ENCODE results near the gene MIPEP.

DNA sequence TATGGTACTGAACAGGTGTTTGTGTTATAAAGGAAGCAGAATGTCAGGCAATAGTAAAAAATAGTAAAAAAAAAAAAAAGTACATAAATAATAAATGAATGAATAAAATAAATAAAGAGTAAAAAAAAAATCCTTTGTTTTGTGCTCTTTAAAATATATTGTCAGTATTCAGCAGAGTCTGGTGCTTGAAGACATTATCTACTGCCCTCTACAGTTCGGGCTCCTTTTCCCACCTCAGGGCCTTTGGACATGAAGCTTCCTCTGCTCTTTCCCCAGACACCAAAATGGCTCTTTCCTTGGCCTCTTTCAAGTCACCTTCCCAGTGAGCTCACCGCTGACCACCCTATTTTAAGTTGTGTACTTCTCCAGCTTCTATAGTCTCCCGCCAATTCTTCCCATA is 181.5 kb downstream of the MIPEP start:
- TF ChIP-seq, protein P1, sequence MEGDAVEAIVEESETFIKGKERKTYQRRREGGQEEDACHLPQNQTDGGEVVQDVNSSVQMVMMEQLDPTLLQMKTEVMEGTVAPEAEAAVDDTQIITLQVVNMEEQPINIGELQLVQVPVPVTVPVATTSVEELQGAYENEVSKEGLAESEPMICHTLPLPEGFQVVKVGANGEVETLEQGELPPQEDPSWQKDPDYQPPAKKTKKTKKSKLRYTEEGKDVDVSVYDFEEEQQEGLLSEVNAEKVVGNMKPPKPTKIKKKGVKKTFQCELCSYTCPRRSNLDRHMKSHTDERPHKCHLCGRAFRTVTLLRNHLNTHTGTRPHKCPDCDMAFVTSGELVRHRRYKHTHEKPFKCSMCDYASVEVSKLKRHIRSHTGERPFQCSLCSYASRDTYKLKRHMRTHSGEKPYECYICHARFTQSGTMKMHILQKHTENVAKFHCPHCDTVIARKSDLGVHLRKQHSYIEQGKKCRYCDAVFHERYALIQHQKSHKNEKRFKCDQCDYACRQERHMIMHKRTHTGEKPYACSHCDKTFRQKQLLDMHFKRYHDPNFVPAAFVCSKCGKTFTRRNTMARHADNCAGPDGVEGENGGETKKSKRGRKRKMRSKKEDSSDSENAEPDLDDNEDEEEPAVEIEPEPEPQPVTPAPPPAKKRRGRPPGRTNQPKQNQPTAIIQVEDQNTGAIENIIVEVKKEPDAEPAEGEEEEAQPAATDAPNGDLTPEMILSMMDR (IDR thresholded peaks at IDR 0.05): peak in 2 of 6 experiments; percentile 17 to 19
- no peak for TF ChIP-seq POLR2A (IDR thresholded peaks at IDR 0.05)

Data from thyroid gland (tissue), 4 donors.